ENCODE results near the gene COL13A1. TPM values are rescaled to one million over a fixed set of nuclear protein-coding genes. Genes with fewer than 3 reads are reported as not detected.

Gene COL13A1
- total RNA-seq, 1 experiment from 2014 or later: 3.6 TPM

DNA sequence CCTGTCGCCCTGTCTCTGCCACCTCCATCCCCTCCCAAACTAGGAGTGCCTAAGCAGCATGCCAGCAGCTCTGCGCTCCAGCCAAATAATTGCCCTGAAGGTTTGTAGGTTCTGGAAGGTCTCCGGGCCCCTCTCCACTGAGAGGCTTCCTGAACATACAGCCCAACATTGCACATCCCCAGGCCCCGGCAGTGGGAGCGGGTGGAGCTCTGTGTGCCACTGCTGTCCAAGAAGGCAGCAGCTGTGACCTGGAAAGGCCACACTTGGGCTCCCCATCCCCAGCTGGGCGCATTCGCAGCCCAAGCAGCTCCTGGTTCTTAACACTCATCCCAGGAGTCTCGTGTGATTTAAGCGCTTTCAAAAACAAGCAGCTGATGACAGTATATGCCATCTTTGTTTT lies 95.7 kb downstream of the COL13A1 start:
- Histone ChIP-seq H2BK20ac (ENCODE audit: low read depth, low read length, poor library complexity, severe bottlenecking) (no peak overlapping the region), H2BK5ac (ENCODE audit: insufficient read length, low read length) (no peak overlapping the region), H3K4ac (ENCODE audit: low read depth, low read length) (no peak overlapping the region), H4K8ac (replicated peaks; ENCODE audit: insufficient read length, low read depth, low read length) (no peak overlapping the region), H2BK12ac (ENCODE audit: insufficient read length, low read depth, low read length) (no peak overlapping the region), H2BK15ac (ENCODE audit: low read depth, low read length) (no peak overlapping the region), H2BK120ac (ENCODE audit: low read depth, low read length, poor library complexity, severe bottlenecking) (no peak overlapping the region), H3K79me2 (ENCODE audit: insufficient read depth, low read length) (no peaks in the 10 kb centered on the region), H3K14ac (ENCODE audit: insufficient read depth, low read length) (no peak overlapping the region), H4K91ac (ENCODE audit: insufficient read length, low read depth, low read length) (no peak overlapping the region), H3K18ac (ENCODE audit: insufficient read length, low read depth, low read length) (no peak overlapping the region), H3K23me2 (ENCODE audit: insufficient read length, low read depth, low read length, poor library complexity, severe bottlenecking) (no peaks in the 10 kb centered on the region), H3K79me1 (ENCODE audit: insufficient read depth, low read depth, low read length, poor library complexity, severe bottlenecking) (no peaks in the 10 kb centered on the region), H4K5ac (ENCODE audit: insufficient read length, low read depth, low read length) (no peak overlapping the region), H3K23ac (ENCODE audit: insufficient read length, low read depth, low read length) (no peak overlapping the region), H3K4me2 (ENCODE audit: insufficient read depth, insufficient read length, low read length) (no peak overlapping the region), H3K9ac (ENCODE audit: extremely low read depth, insufficient read length, low read length) (no peak overlapping the region), H3K4me1 (ENCODE audit: insufficient read depth, low read length) (peaks cover 5% of the 10 kb centered on the region), H4K20me1 (ENCODE audit: control insufficient read depth, insufficient read depth, insufficient read length) (no peaks in the 10 kb centered on the region), H3K9me3 (ENCODE audit: control insufficient read depth, low read depth, low read length) (no peaks in the 10 kb centered on the region), H3K27ac (ENCODE audit: insufficient read length, low read depth, low read length) (no peak overlapping the region), H3K56ac (ENCODE audit: insufficient read length, low read depth, low read length) (no peak overlapping the region), H2AFZ (ENCODE audit: low read length) (no peak overlapping the region), H3T11ph (ENCODE audit: low read length) (no peak overlapping the region), H3K27me3 (ENCODE audit: insufficient read depth, low read length) (no peaks in the 10 kb centered on the region), H2AK5ac (ENCODE audit: insufficient read length, low read length) (no peak overlapping the region)
- H3K4me1 Mint-ChIP-seq: peaks cover 46 to 60% of the 10 kb centered on the region in 2 experiments
- no peak overlapping the region for H3K4me3 Mint-ChIP-seq
- WGBS (ENCODE audit: extremely low coverage, insufficient read length, low lambda C conversion rate): no CpG with 5 or more reads among the region's 9 CpGs
- H3K27me3 Mint-ChIP-seq (ENCODE audit: low read depth): peaks cover 8% of the 10 kb centered on the region
- H3K36me3 Mint-ChIP-seq (ENCODE audit: insufficient read depth in 1 of 3, low read depth in 3 of 3): peaks cover 0 to 2% (median 0%) of the 10 kb centered on the region in 3 experiments; a peak in 2 of 7 replicates
- TF ChIP-seq, protein P1, sequence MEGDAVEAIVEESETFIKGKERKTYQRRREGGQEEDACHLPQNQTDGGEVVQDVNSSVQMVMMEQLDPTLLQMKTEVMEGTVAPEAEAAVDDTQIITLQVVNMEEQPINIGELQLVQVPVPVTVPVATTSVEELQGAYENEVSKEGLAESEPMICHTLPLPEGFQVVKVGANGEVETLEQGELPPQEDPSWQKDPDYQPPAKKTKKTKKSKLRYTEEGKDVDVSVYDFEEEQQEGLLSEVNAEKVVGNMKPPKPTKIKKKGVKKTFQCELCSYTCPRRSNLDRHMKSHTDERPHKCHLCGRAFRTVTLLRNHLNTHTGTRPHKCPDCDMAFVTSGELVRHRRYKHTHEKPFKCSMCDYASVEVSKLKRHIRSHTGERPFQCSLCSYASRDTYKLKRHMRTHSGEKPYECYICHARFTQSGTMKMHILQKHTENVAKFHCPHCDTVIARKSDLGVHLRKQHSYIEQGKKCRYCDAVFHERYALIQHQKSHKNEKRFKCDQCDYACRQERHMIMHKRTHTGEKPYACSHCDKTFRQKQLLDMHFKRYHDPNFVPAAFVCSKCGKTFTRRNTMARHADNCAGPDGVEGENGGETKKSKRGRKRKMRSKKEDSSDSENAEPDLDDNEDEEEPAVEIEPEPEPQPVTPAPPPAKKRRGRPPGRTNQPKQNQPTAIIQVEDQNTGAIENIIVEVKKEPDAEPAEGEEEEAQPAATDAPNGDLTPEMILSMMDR (conservative IDR thresholded peaks at IDR 0.05): no peak
- no peak overlapping the region for H3K27ac Mint-ChIP-seq
- no peak for DNase-seq
- no peaks in the 10 kb centered on the region for H3K9me3 Mint-ChIP-seq

Data from H9 (cell line).